K562 (cell line): Measurements from ENCODE around the gene CRYM. TPM values are rescaled to one million over a fixed set of nuclear protein-coding genes. Genes with fewer than 3 reads are reported as not detected.
"Not testable (repeated sequence)": the region's sequence is repeated elsewhere in the genome, so short reads cannot be mapped to it uniquely, and the experiment has no call there.

Source experiments
- ATAC-seq: fragments of 200-7000 bp; cut with Tn5 transposase; 3 replicates; pipeline ENCODE4 v1.9.1; 2020; ENCODE audit warnings: moderate library complexity
- BruUV-seq: library from RNA; stranded (reverse); fragments of 400-500 nt; replicated peaks from 2 replicates; lab custom pipeline; 2021; lab: Mats Ljungman, UMichigan
- CTCF ChIA-PET: fragments of 300-600 bp; formaldehyde crosslinking; extraction: SDS; loops from one replicate; lab custom pipeline; 2021; ENCODE audit warnings: low intra/inter-chr PET ratio; lab: Yijun Ruan, JAX
- POLR2A ChIA-PET: fragments of 300-600, 350-650 bp; sonication (Branson Sonifier 250); formaldehyde crosslinking; extraction: SDS; loops from one replicate; lab custom pipeline; 2021; ENCODE audit warnings: antibody characterized with exemption, inconsistent platforms; lab: Yijun Ruan, JAX
- DNase-seq, 4 experiments: peaks; one replicate each; pipeline versions ENCODE4 v3.0.0 to v3.0.0-alpha.2; 2011 to 2018; ENCODE audit warnings: low spot score in 3 of 4, mixed read lengths in 3 of 4; ENCODE audit errors: extremely low read depth in 1 of 4
- FAIRE-seq: peaks from 2 replicates; lab custom pipeline; 2011; peaks lifted over from hg19 to GRCh38; lab: Jason Lieb, UNC
- H2AFZ ChIP-seq: 2 replicates; pipeline ENCODE4 v1.6.0; 2011; ENCODE audit warnings: low read depth, low read length, control low read depth, inconsistent platforms
- H3K27ac ChIP-seq: fragments of 200-600 bp; 3 replicates; pipeline ENCODE4 v1.8.0; 2011; ENCODE audit warnings: low read depth, mild to moderate bottlenecking, control low read depth, inconsistent platforms, low read length, moderate library complexity, mixed read lengths; ENCODE audit errors: extremely low read depth
- H3K27me3 ChIP-seq, 2 experiments: fragments of 300-600 bp in 1 of 2; 2 replicates in 1 of 2; 3 replicates in 1 of 2; pipeline versions ENCODE4 v1.6.0 to v1.8.0; 2011; ENCODE audit warnings: inconsistent platforms in 2 of 2, low read length in 2 of 2, mild to moderate bottlenecking in 1 of 2, mixed read lengths in 1 of 2, moderate library complexity in 1 of 2; ENCODE audit not compliant: control insufficient read depth in 2 of 2, insufficient read depth in 2 of 2
- H3K36me3 ChIP-seq: fragments of 300-600 bp; 3 replicates; pipeline ENCODE4 v1.8.0; 2011; ENCODE audit warnings: mild to moderate bottlenecking, low read length, inconsistent platforms; ENCODE audit not compliant: control insufficient read depth, insufficient read depth
- H3K4me1 ChIP-seq, 2 experiments: fragments of 200-600 bp in 1 of 2; replicated peaks in 1 of 2; 2 replicates in 1 of 2; 3 replicates in 1 of 2; pipeline versions ENCODE4 v1.5.1 to v1.8.0; 2011; ENCODE audit warnings: inconsistent platforms in 2 of 2, low read length in 2 of 2, mild to moderate bottlenecking in 1 of 2, mixed read lengths in 1 of 2, moderate library complexity in 1 of 2; ENCODE audit not compliant: control insufficient read depth in 2 of 2, insufficient read depth in 2 of 2
- H3K4me2 ChIP-seq: 2 replicates; pipeline ENCODE4 v1.6.1; 2011; ENCODE audit warnings: low read length, control low read depth, inconsistent platforms, mixed read lengths; ENCODE audit not compliant: insufficient read depth
- H3K4me3 ChIP-seq: fragments of 200-600 bp; sonication (generic), shearing (Covaris generic); 2 replicates; pipeline ENCODE4 v1.5.1; 2016; ENCODE audit warnings: control low read depth, inconsistent platforms
- H3K79me2 ChIP-seq: fragments of 200-600 bp; 3 replicates; pipeline ENCODE4 v1.8.0; 2011; ENCODE audit warnings: low read length, inconsistent platforms; ENCODE audit not compliant: control insufficient read depth, insufficient read depth
- H3K9ac ChIP-seq, 2 experiments: 2 replicates each; pipeline versions ENCODE4 v1.6.0 to v1.6.1; 2011; ENCODE audit warnings: low read depth in 2 of 2, low read length in 2 of 2, control low read depth in 1 of 2, inconsistent platforms in 1 of 2, mild to moderate bottlenecking in 1 of 2, mixed read lengths in 1 of 2; ENCODE audit not compliant: insufficient read depth in 1 of 2
- H3K9me1 ChIP-seq: one replicate; pipeline ENCODE4 v1.6.0; 2011; ENCODE audit warnings: inconsistent platforms, mild to moderate bottlenecking, low read length, moderate library complexity; ENCODE audit not compliant: control insufficient read depth, insufficient read depth
- H3K9me3 ChIP-seq: replicated peaks from 2 replicates; pipeline ENCODE4 v1.5.1; 2011; ENCODE audit warnings: low read depth, low read length, inconsistent platforms; ENCODE audit not compliant: control insufficient read depth, insufficient read depth
- H4K20me1 ChIP-seq: replicated peaks from 2 replicates; pipeline ENCODE4 v1.6.1; 2011; ENCODE audit warnings: low read length, inconsistent platforms, mixed read lengths; ENCODE audit not compliant: control insufficient read depth, insufficient read depth
- ARID4B ChIP-seq: sonication (generic); formaldehyde crosslinking; IDR thresholded peaks from 2 replicates; pipeline ENCODE4 v1.8.0; 2022; ENCODE audit warnings: mild to moderate bottlenecking, missing genetic modification reagents
- GTF2F1 ChIP-seq: IDR thresholded peaks from 2 replicates; pipeline ENCODE4 v1.6.1; 2011; ENCODE audit warnings: low read depth, low read length, improper control_type of control experiment
- HDAC2 ChIP-seq: fragments of 450-650 bp; IDR thresholded peaks from 2 replicates; pipeline ENCODE4 v1.6.1; 2016; ENCODE audit warnings: mild to moderate bottlenecking
- SMAD1 ChIP-seq: fragments of 150-350 bp; IDR thresholded peaks from 2 replicates; pipeline ENCODE4 v1.6.1; 2014; ENCODE audit warnings: low read length, low read depth; ENCODE audit not compliant: partially characterized antibody
- ZNF175 ChIP-seq: fragments of 200-800 bp; sonication (Bioruptor generic); IDR thresholded peaks from 2 replicates; pipeline ENCODE4 v1.6.1; 2016; ENCODE audit warnings: low read depth, mild to moderate bottlenecking, missing genetic modification characterization, missing compliant biosample characterization
- ZNF511 ChIP-seq: sonication (generic); formaldehyde crosslinking; IDR thresholded peaks from 2 replicates; pipeline ENCODE4 v1.8.0; 2022; ENCODE audit warnings: mild to moderate bottlenecking, missing genetic modification reagents
- WGBS: fragments of 100-300 bp; shearing (Covaris generic); methylation state at CpG from one replicate; pipeline ENCODE4 v1.1.6; 2016; ENCODE audit warnings: low coverage, mixed read lengths; ENCODE audit not compliant: insufficient coverage; ENCODE audit errors: missing lambda C conversion rate; 5-methylcytosine and 5-hydroxymethylcytosine counted together
- in situ Hi-C: fragments of 300-500 bp; cut with MboI; formaldehyde crosslinking; loops from 4 replicates; pipeline ENCODE4 v1.15.0; 2018; ENCODE audit warnings: inconsistent platforms, mixed read lengths
- intact Hi-C: fragments of 100-400 bp; cut with micrococcal nuclease; formaldehyde crosslinking; loops from 2 replicates; pipeline ENCODE4 v1.14.2; 2022
- polyA plus RNA-seq, 8 experiments: library from polyadenylated mRNA; depleted of rRNA in 4 of 8; stranded (reverse) in 5 of 8; unstranded in 3 of 8; fragments of >200 nt; fragmentation: Nextera tagmentation in 2 of 8; fragmentation: Illumina TruSeq in 1 of 8; extraction: Ambion mirVana in 2 of 8; extraction: Trizol in 1 of 8; gene quantifications; 2 replicates each; pipeline versions ENCODE4 v1.2.1 to v1.2.3, GENCODE V29; 2011 to 2014; ENCODE audit warnings: inconsistent platforms in 1 of 8, missing spikeins in 1 of 8
- total RNA-seq, 7 experiments: library from RNA; depleted of rRNA in 6 of 7; stranded (reverse); fragments of >200 nt in 6 of 7; fragmentation: Illumina TruSeq in 2 of 7; extraction: Trizol in 2 of 7; gene quantifications; 2 replicates each; pipeline versions ENCODE4 v1.2.1 to v1.2.3, GENCODE V29; 2011 to 2021; ENCODE audit warnings: low replicate concordance in 1 of 7

CRYM gene
- total and polyA plus RNA-seq, 9 of the 15 experiments (the other 6 are each of a cell fraction or from before 2014, with no cell fraction given): 0.08 to 0.98 (median 0.47) TPM

- POLR2A ChIA-PET: no interaction called here
- TF ChIP-seq ARID4B (no peak), GTF2F1 (no peak), ZNF175 (no peak), SMAD1 (no peak), ZNF511 (CRISPR knock-in tag) (no peak), HDAC2 (no peak)
- FAIRE-seq: no peak
These were observed 36.2 kb upstream of the CRYM start for GRCh38 chr16:21314339-21314738.

GRCh38 chr16:21312863-21313372 is 34.8 kb upstream of the CRYM start:
- BruUV-seq, H3K27ac ChIP-seq, H3K4me3 ChIP-seq, CTCF ChIA-PET, H3K9me3 ChIP-seq, H4K20me1 ChIP-seq, H3K36me3 ChIP-seq, POLR2A ChIA-PET, ATAC-seq, H3K79me2 ChIP-seq, H3K9ac ChIP-seq, H3K4me2 ChIP-seq, intact Hi-C loops, H3K4me1 ChIP-seq, FAIRE-seq, H3K27me3 ChIP-seq, H2AFZ ChIP-seq, H3K9me1 ChIP-seq, DNase-seq: not testable (repeated sequence)
- no CpG with 5 or more reads among the region's 25 CpGs for WGBS
- in situ Hi-C loops: loop anchor here (25.0 kb wide), 1 partner anchor 249 kb away; no protein-coding TSS in a partner anchor

More at GRCh38 chr16:21314339-21314738, 36.2 kb upstream of the CRYM start:
- no peak overlapping the region for H3K9ac ChIP-seq
- in situ Hi-C loops (loop anchor here (25.0 kb wide), 1 partner anchor 248 kb away; no protein-coding TSS in a partner anchor), intact Hi-C loops (no loop called here)
- H3K36me3 ChIP-seq: no peaks in the 10 kb centered on the region
- H2AFZ ChIP-seq: no peak overlapping the region
- no peaks in the 10 kb centered on the region for H3K9me1 ChIP-seq
- no TSS peak for BruUV-seq
- CTCF ChIA-PET: no interaction called here
- no peak for DNase-seq
- no peaks in the 10 kb centered on the region for H3K4me1 ChIP-seq
- H3K4me2 ChIP-seq: no peak overlapping the region
- H3K79me2 ChIP-seq: no peaks in the 10 kb centered on the region
- H3K27ac ChIP-seq: no peak overlapping the region
- no peak overlapping the region for H3K4me3 ChIP-seq
- no peak for ATAC-seq
- no peaks in the 10 kb centered on the region for H4K20me1 ChIP-seq
- 27% methylated on average over 1 of the region's 1 CpG for WGBS
- H3K9me3 ChIP-seq: no peaks in the 10 kb centered on the region
- H3K27me3 ChIP-seq: no peaks in the 10 kb centered on the region
